Pancreas (tissue), 10 donors: ENCODE measurements around the gene COL20A1. TPM values are rescaled to one million over a fixed set of nuclear protein-coding genes. Genes with fewer than 3 reads are reported as not detected.
A peak's percentile ranks its signal among the peaks of the same experiment; 100 is the strongest.

Experiments used
- ATAC-seq, 4 donors: fragments of 200-7000 bp; cut with Tn5 transposase; one replicate each; pipeline versions ENCODE4 v1.8.0 to v1.9.1; 2020; ENCODE audit warnings: mild to moderate bottlenecking in 4 of 4, moderate library complexity in 4 of 4
- DNase-seq, 6 donors: peaks; one replicate each; pipeline ENCODE4 v3.0.0-alpha.2; 2020
- FAIRE-seq: peaks from 2 replicates; lab custom pipeline; 2012; peaks lifted over from hg19 to GRCh38; lab: Jason Lieb, UNC
- H3K27ac ChIP-seq, 4 donors: fragments of 200-600 bp; sonication (generic); 1 replicate in 3 of 4; 2 replicates in 1 of 4; pipeline versions ENCODE4 v1.5.0 to v1.8.0; 2020
- H3K27me3 ChIP-seq, 4 donors: fragments of 200-600 bp; one replicate each; pipeline ENCODE4 v1.8.0; 2021
- H3K36me3 ChIP-seq, 3 donors: fragments of 200-600 bp; sonication (generic) in 1 of 3; one replicate each; pipeline versions ENCODE4 v1.5.0 to v1.8.0; 2020 to 2021
- H3K4me1 ChIP-seq, 3 donors: fragments of 200-600 bp; one replicate each; pipeline ENCODE4 v1.8.0; 2021
- H3K4me3 ChIP-seq, 4 donors: fragments of 200-600 bp; sonication (generic) in 2 of 4; one replicate each; pipeline versions ENCODE4 v1.5.0 to v1.8.0; 2020 to 2021
- H3K9me3 ChIP-seq, 4 donors: fragments of 200-600 bp; one replicate each; pipeline ENCODE4 v1.8.0; 2021
- CTCF ChIP-seq, 4 donors: fragments of 200-600 bp; sonication (generic) in 3 of 4; IDR thresholded peaks; one replicate each; pipeline versions ENCODE4 v1.5.0 to v1.8.0; 2021; ENCODE audit warnings: antibody characterized with exemption in 4 of 4
- WGBS, 2 donors: extraction: QIAGEN DNeasy Blood & Tissue Kit; methylation state at CpG; one replicate each; pipeline ENCODE4 v1.1.7; 2013; 5-methylcytosine and 5-hydroxymethylcytosine counted together
- intact Hi-C, 3 donors: fragments of 100-400 bp; cut with DNase I; formaldehyde crosslinking; loops; one replicate each; pipeline versions ENCODE4 v1.11.1 to v1.14.2; 2022
- polyA plus RNA-seq, 2 donors: library from polyadenylated mRNA; stranded (reverse); fragments of 200-250 nt; gene quantifications; one replicate each; pipeline ENCODE4 v1.2.3, GENCODE V29; 2013
- total RNA-seq, 6 donors: library from RNA; stranded (reverse); fragmentation: NEBNext Ultra II Directional in 4 of 6; extraction: Animal tissue kit (Norgen Biotek cat#: 25700) in 4 of 6; gene quantifications; one replicate each; pipeline versions ENCODE4 v1.2.1 to v1.2.4, GENCODE V29; 2021 to 2023
- donor health status: healthy with polysubstance abuse.
- donor health status: DM: no; HTN: no; CAD: no; lungs with moderate emphysema.
- donor health status: DM: no; HTN: no; CAD: no.
- donor health status: control.
- donor health status: control.
- donor health status: Bipolar disorder and iron deficiency.
- donor health status: DM: yes; HTN: yes; CAD: no.
- donor health status: DM: no; HTN: no; CAD: no.
- donor health status: DM: no; HTN: no; CAD: no.
- donor health status: DM: yes; HTN: yes; CAD: no.

COL20A1 gene
- total and polyA plus RNA-seq, 8 donors: 0.05 TPM; not detected in 7

GRCh38 chr20:63355781-63356295 is 62.9 kb downstream of the COL20A1 start:
- H3K4me1 ChIP-seq: no peaks in the 10 kb centered on the region
- H3K9me3 ChIP-seq: no peaks in the 10 kb centered on the region
- no peak overlapping the region for H3K4me3 ChIP-seq
- DNase-seq: peak in 2 of 6 donors; percentile 15 to 46
- 68 to 78% methylated on average over 10 to 11 of the region's 11 CpGs for WGBS, 2 donors
- peaks cover 0 to 9% (median 0%) of the 10 kb centered on the region in 4 donors for H3K27me3 ChIP-seq
- FAIRE-seq: no peak
- no peak for ATAC-seq
- no peak overlapping the region for H3K27ac ChIP-seq
- H3K36me3 ChIP-seq: no peaks in the 10 kb centered on the region
- no peak for TF ChIP-seq CTCF (IDR thresholded peaks at IDR 0.05)
- intact Hi-C loops: no loop called here

- H3K36me3 ChIP-seq: no peaks in the 10 kb centered on the region
- no peak for FAIRE-seq
- H3K9me3 ChIP-seq: no peaks in the 10 kb centered on the region
- no peak overlapping the region for H3K4me3 ChIP-seq
- no peak for TF ChIP-seq CTCF (IDR thresholded peaks at IDR 0.05)
- H3K4me1 ChIP-seq: no peaks in the 10 kb centered on the region
- WGBS, 2 donors: 63 to 77% methylated on average over 8 of the region's 8 CpGs
- H3K27ac ChIP-seq: no peak overlapping the region
- peak in 2 of 6 donors; percentile 17 to 62 for DNase-seq
- no peak for ATAC-seq
- intact Hi-C loops: no loop called here
- peaks cover 0 to 9% (median under 1%) of the 10 kb centered on the region in 4 donors for H3K27me3 ChIP-seq
These were observed 63.5 kb downstream of the COL20A1 start for GRCh38 chr20:63356511-63356910.

GRCh38 chr20:63356931-63357879 is 64.2 kb downstream of the COL20A1 start:
- ATAC-seq: peak; percentile 8 to 50 (median 38)
- Histone ChIP-seq H3K36me3 (no peaks in the 10 kb centered on the region), H3K4me3 (no peak overlapping the region), H3K9me3 (no peaks in the 10 kb centered on the region), H3K4me1 (no peaks in the 10 kb centered on the region), H3K27me3 (peaks cover 0 to 9% (median 4%) of the 10 kb centered on the region in 4 donors), H3K27ac (no peak overlapping the region)
- intact Hi-C loops: no loop called here
- DNase-seq: peak in 1 of 6 donors; percentile 41
- WGBS, 2 donors: 44 to 48% methylated on average over 30 of the region's 30 CpGs
- TF ChIP-seq CTCF (IDR thresholded peaks at IDR 0.05): no peak
- FAIRE-seq: no peak

GRCh38 chr20:63357921-63358905 is 65.2 kb downstream of the COL20A1 start:
- peaks cover 0 to 9% (median 4%) of the 10 kb centered on the region in 4 donors for H3K27me3 ChIP-seq
- ATAC-seq: peak; percentile 48 to 91 (median 64)
- H3K27ac ChIP-seq: no peak overlapping the region
- no peaks in the 10 kb centered on the region for H3K4me1 ChIP-seq
- 44% methylated on average over 26 of the region's 26 CpGs for WGBS, 2 donors
- peak in 5 of 6 donors; percentile 40 to 81 (median 48) for DNase-seq
- H3K4me3 ChIP-seq: no peak overlapping the region
- TF ChIP-seq CTCF (IDR thresholded peaks at IDR 0.05): no peak
- no peaks in the 10 kb centered on the region for H3K36me3 ChIP-seq
- no peaks in the 10 kb centered on the region for H3K9me3 ChIP-seq
- intact Hi-C loops: no loop called here
- FAIRE-seq: no peak
